HCT116 (cell line): ENCODE results near the gene PLCD1. TPM values are rescaled to one million over a fixed set of nuclear protein-coding genes. Genes with fewer than 3 reads are reported as not detected.

Experiments used
- ATAC-seq: fragments of 200-7000 bp; cut with Tn5 transposase; 2 replicates; pipeline ENCODE4 v1.9.1; 2020; ENCODE audit warnings: mild to moderate bottlenecking, moderate library complexity
- BruUV-seq: library from RNA; stranded (reverse); fragments of 400-500 nt; replicated peaks from 2 replicates; lab custom pipeline; 2021; lab: Mats Ljungman, UMichigan
- CTCF ChIA-PET: fragments of 300-600 bp; sonication (Branson Sonifier 250); formaldehyde crosslinking; loops from one replicate; lab custom pipeline; 2021; ENCODE audit warnings: antibody characterized with exemption; lab: Charles Lee
- POLR2A ChIA-PET: fragments of 300-600, 350-600 bp; sonication (Branson Sonifier 250); formaldehyde crosslinking; loops from one replicate; lab custom pipeline; 2021; ENCODE audit warnings: antibody characterized with exemption; lab: Charles Lee
- RAD21 ChIA-PET, 2 experiments: fragments of 300-600 bp; sonication (Branson Sonifier 250); formaldehyde crosslinking; loops; one replicate each; lab custom pipeline; 2023; ENCODE audit warnings: low total read pairs in 2 of 2; ENCODE audit not compliant: uncharacterized antibody in 2 of 2, unreplicated experiment in 2 of 2, low non-redundant PET in 1 of 2; lab: Charles Lee
- DNase-seq: peaks from one replicate; pipeline ENCODE4 v3.0.0-alpha.2; 2010; ENCODE audit warnings: low read depth, low spot score
- H2AFZ ChIP-seq: fragments of 200-600 bp; shearing (Covaris generic), sonication (generic); 2 replicates; pipeline ENCODE4 v1.6.1; 2017; ENCODE audit warnings: low read depth, mixed run types, mixed read lengths, antibody characterized with exemption, low read length; ENCODE audit not compliant: poor library complexity, severe bottlenecking
- H3K27ac ChIP-seq: 2 replicates; pipeline ENCODE4 v1.5.1; 2012; ENCODE audit warnings: low read depth, low read length
- H3K27me3 ChIP-seq: fragments of 200-600 bp; sonication (generic); 2 replicates; pipeline ENCODE4 v1.6.1; 2016; ENCODE audit warnings: mixed run types, low read length, mixed read lengths; ENCODE audit not compliant: insufficient read depth
- H3K36me3 ChIP-seq, 2 experiments: fragments of 200-500 bp in 1 of 2; fragments of 200-600 bp in 1 of 2; sonication (Bioruptor generic) in 1 of 2; sonication (generic) in 1 of 2; 2 replicates each; pipeline versions ENCODE4 v1.5.1 to v1.6.1; 2014 to 2016; ENCODE audit warnings: low read length in 2 of 2, inconsistent platforms in 1 of 2, mixed read lengths in 1 of 2, mixed run types in 1 of 2; ENCODE audit not compliant: insufficient read depth in 2 of 2, control insufficient read depth in 1 of 2
- H3K4me1 ChIP-seq, 2 experiments: fragments of 200-600 bp in 1 of 2; sonication (generic) in 1 of 2; 2 replicates each; pipeline versions ENCODE4 v1.5.1 to v1.6.1; 2012 to 2017; ENCODE audit warnings: low read length in 2 of 2, inconsistent platforms in 1 of 2, mild to moderate bottlenecking in 1 of 2, mixed read lengths in 1 of 2, mixed run types in 1 of 2, moderate library complexity in 1 of 2; ENCODE audit not compliant: insufficient read depth in 2 of 2, control insufficient read depth in 1 of 2
- H3K4me2 ChIP-seq: fragments of 200-600 bp; sonication (generic); 2 replicates; pipeline ENCODE4 v1.6.1; 2017; ENCODE audit warnings: mixed run types, low read length, mixed read lengths
- H3K4me3 ChIP-seq, 2 experiments: fragments of 200-600 bp in 1 of 2; sonication (generic) in 1 of 2; replicated peaks in 1 of 2; 2 replicates each; pipeline ENCODE4 v1.5.1; 2011 to 2016; ENCODE audit warnings: low read length in 2 of 2, control low read depth in 1 of 2, low read depth in 1 of 2, mild to moderate bottlenecking in 1 of 2, mixed read lengths in 1 of 2, mixed run types in 1 of 2
- H3K79me2 ChIP-seq: fragments of 200-600 bp; sonication (generic); 2 replicates; pipeline ENCODE4 v1.6.1; 2017; ENCODE audit warnings: mild to moderate bottlenecking, mixed run types, low read length, moderate library complexity, mixed read lengths; ENCODE audit not compliant: insufficient read depth
- H3K9ac ChIP-seq: fragments of 200-600 bp; sonication (generic); 2 replicates; pipeline ENCODE4 v1.6.1; 2016; ENCODE audit warnings: low read length, mixed read lengths
- H3K9me2 ChIP-seq: fragments of 200-600 bp; sonication (generic), shearing (Covaris generic); 2 replicates; pipeline ENCODE4 v1.6.1; 2017; ENCODE audit warnings: mixed run types, mild to moderate bottlenecking, moderate library complexity; ENCODE audit not compliant: insufficient read depth
- H3K9me3 ChIP-seq, 2 experiments: fragments of 200-500 bp in 1 of 2; fragments of 200-600 bp in 1 of 2; sonication (Bioruptor generic) in 1 of 2; sonication (generic) in 1 of 2; 2 replicates each; pipeline ENCODE4 v1.6.1; 2014 to 2017; ENCODE audit warnings: low read length in 2 of 2, mixed read lengths in 2 of 2, inconsistent platforms in 1 of 2, low read depth in 1 of 2, mild to moderate bottlenecking in 1 of 2, mixed run types in 1 of 2, moderate library complexity in 1 of 2; ENCODE audit not compliant: control insufficient read depth in 1 of 2, insufficient read depth in 1 of 2
- H4K20me1 ChIP-seq: fragments of 200-600 bp; sonication (generic), shearing (Covaris generic); 2 replicates; pipeline ENCODE4 v1.6.1; 2017; ENCODE audit warnings: mixed run types, mild to moderate bottlenecking, moderate library complexity; ENCODE audit not compliant: insufficient read depth
- CBX3 ChIP-seq: IDR thresholded peaks from 2 replicates; pipeline ENCODE4 v1.6.1; 2012; ENCODE audit warnings: low read depth
- CEBPB ChIP-seq: IDR thresholded peaks from 2 replicates; pipeline ENCODE4 v1.6.1; 2012; ENCODE audit warnings: low read depth
- ELF1 ChIP-seq: IDR thresholded peaks from 2 replicates; pipeline ENCODE4 v1.6.1; 2012; ENCODE audit warnings: low read depth, borderline replicate concordance
- EZH2 ChIP-seq: fragments of 200-600 bp; sonication (generic); IDR thresholded peaks from 2 replicates; pipeline ENCODE4 v1.6.1; 2017; ENCODE audit warnings: antibody characterized with exemption, mixed run types
- EZH2phosphoT487 ChIP-seq: fragments of 200-600 bp; IDR thresholded peaks from 2 replicates; pipeline ENCODE4 v1.6.1; 2018; ENCODE audit warnings: antibody characterized with exemption, borderline replicate concordance
- FOSL1 ChIP-seq: IDR thresholded peaks from 2 replicates; pipeline ENCODE4 v1.6.1; 2012; ENCODE audit warnings: low read depth
- JUND ChIP-seq: IDR thresholded peaks from 2 replicates; pipeline ENCODE4 v1.6.1; 2012
- POLR2A ChIP-seq: IDR thresholded peaks from 2 replicates; pipeline ENCODE4 v1.7.0; 2011; ENCODE audit warnings: borderline replicate concordance; ENCODE audit not compliant: insufficient read depth, insufficient read length; ENCODE audit errors: extremely low read depth
- POLR2AphosphoS5 ChIP-seq: IDR thresholded peaks from 2 replicates; pipeline ENCODE4 v1.6.1; 2011; ENCODE audit warnings: mild to moderate bottlenecking, low read depth, low read length, moderate library complexity
- SP1 ChIP-seq: IDR thresholded peaks from 2 replicates; pipeline ENCODE4 v1.6.1; 2012; ENCODE audit warnings: low read depth
- TCF7L2 ChIP-seq: IDR thresholded peaks from 2 replicates; pipeline ENCODE4 v1.7.0; 2011; ENCODE audit warnings: borderline replicate concordance, inconsistent platforms; ENCODE audit not compliant: insufficient read depth, insufficient read length; ENCODE audit errors: extremely low read depth
- ZFX ChIP-seq: fragments of 450-650 bp; IDR thresholded peaks from 2 replicates; pipeline ENCODE4 v1.6.1; 2017
- ZNF274 ChIP-seq: fragments of 200-500 bp; sonication (Bioruptor generic); IDR thresholded peaks from 2 replicates; pipeline ENCODE4 v1.6.1; 2014; ENCODE audit warnings: mild to moderate bottlenecking, low read depth, low read length, inconsistent platforms
- intact Hi-C: fragments of 100-400 bp; cut with micrococcal nuclease; formaldehyde crosslinking; loops from 2 replicates; pipeline ENCODE4 v1.10.0; 2022
- total RNA-seq: library from RNA; stranded (reverse); gene quantifications from one replicate; pipeline ENCODE4 v1.2.1, GENCODE V29; 2021; ENCODE audit not compliant: unreplicated experiment
- TF ChIP-seq, protein P1 (sequence below): IDR thresholded peaks from 2 replicates; pipeline ENCODE4 v1.6.1; 2012; ENCODE audit warnings: low read depth
- TF ChIP-seq, protein P2 (sequence below): IDR thresholded peaks from 2 replicates; pipeline ENCODE4 v1.6.1; 2012
- TF ChIP-seq, protein P3 (sequence below): IDR thresholded peaks from 2 replicates; pipeline ENCODE4 v1.6.1; 2012
- TF ChIP-seq, protein P4 (sequence below), 3 experiments: fragments of 200-600 bp in 1 of 3; sonication (generic) in 1 of 3; IDR thresholded peaks in 2 of 3; conservative IDR thresholded peaks in 1 of 3; 2 replicates each; pipeline ENCODE4 v1.5.1; 2012 to 2017; ENCODE audit warnings: low read depth in 2 of 3, low read length in 2 of 3, antibody characterized with exemption in 1 of 3, borderline replicate concordance in 1 of 3, control low read depth in 1 of 3, mild to moderate bottlenecking in 1 of 3, mixed read lengths in 1 of 3, mixed run types in 1 of 3, moderate library complexity in 1 of 3; ENCODE audit not compliant: insufficient read depth in 1 of 3

The PLCD1 gene
- total RNA-seq, 1 experiment from 2014 or later, result 15.9 TPM

DNA sequence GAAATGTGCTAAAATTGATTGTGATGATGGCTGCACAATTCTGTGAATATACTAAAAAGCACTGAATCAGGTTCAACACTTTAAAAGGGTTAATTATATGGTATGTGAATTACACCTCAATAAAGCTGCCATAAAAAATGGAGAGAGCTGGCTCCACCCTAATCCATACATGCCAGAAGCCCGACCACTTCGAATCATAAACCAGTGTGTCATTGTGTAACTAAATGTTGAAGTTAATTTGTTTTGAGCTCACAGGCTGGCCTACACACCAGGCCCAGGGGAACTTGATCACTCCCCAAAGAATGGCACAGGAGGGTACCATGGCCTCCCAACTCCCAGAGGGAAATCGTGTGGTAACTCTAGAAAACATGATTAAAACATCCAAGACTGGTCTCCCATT is 14.0 kb downstream of the PLCD1 start:
- no peak overlapping the region for H3K4me2 ChIP-seq
- ChIA-PET CTCF (no interaction called here), POLR2A (no interaction called here), RAD21 (no interaction called here)
- DNase-seq, result no peak
- no peaks in the 10 kb centered on the region for H3K79me2 ChIP-seq
- H3K4me1 ChIP-seq, result no peaks in the 10 kb centered on the region
- H3K4me3 ChIP-seq, result no peak overlapping the region
- BruUV-seq, result no TSS peak
- intact Hi-C loops, result no loop called here
- H3K9ac ChIP-seq, result no peak overlapping the region
- ATAC-seq, result no peak
- H3K27me3 ChIP-seq, result no peaks in the 10 kb centered on the region
- H3K9me2 ChIP-seq, result no peaks in the 10 kb centered on the region
- H3K36me3 ChIP-seq, result peaks cover 0 to 7% of the 10 kb centered on the region in 2 experiments; a peak in 2 of 4 replicates
- TF ChIP-seq SP1 (no peak), POLR2A (no peak), FOSL1 (no peak), EZH2 (no peak), ZNF274 (no peak), ELF1 (no peak), TCF7L2 (no peak), POLR2AphosphoS5 (no peak), CBX3 (no peak), JUND (no peak), CEBPB (no peak), ZFX (no peak), EZH2phosphoT487 (no peak)
- TF ChIP-seq, protein P1, sequence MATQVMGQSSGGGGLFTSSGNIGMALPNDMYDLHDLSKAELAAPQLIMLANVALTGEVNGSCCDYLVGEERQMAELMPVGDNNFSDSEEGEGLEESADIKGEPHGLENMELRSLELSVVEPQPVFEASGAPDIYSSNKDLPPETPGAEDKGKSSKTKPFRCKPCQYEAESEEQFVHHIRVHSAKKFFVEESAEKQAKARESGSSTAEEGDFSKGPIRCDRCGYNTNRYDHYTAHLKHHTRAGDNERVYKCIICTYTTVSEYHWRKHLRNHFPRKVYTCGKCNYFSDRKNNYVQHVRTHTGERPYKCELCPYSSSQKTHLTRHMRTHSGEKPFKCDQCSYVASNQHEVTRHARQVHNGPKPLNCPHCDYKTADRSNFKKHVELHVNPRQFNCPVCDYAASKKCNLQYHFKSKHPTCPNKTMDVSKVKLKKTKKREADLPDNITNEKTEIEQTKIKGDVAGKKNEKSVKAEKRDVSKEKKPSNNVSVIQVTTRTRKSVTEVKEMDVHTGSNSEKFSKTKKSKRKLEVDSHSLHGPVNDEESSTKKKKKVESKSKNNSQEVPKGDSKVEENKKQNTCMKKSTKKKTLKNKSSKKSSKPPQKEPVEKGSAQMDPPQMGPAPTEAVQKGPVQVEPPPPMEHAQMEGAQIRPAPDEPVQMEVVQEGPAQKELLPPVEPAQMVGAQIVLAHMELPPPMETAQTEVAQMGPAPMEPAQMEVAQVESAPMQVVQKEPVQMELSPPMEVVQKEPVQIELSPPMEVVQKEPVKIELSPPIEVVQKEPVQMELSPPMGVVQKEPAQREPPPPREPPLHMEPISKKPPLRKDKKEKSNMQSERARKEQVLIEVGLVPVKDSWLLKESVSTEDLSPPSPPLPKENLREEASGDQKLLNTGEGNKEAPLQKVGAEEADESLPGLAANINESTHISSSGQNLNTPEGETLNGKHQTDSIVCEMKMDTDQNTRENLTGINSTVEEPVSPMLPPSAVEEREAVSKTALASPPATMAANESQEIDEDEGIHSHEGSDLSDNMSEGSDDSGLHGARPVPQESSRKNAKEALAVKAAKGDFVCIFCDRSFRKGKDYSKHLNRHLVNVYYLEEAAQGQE, result no peak
- TF ChIP-seq, protein P2, sequence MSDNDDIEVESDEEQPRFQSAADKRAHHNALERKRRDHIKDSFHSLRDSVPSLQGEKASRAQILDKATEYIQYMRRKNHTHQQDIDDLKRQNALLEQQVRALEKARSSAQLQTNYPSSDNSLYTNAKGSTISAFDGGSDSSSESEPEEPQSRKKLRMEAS, result no peak
- TF ChIP-seq, protein P3, sequence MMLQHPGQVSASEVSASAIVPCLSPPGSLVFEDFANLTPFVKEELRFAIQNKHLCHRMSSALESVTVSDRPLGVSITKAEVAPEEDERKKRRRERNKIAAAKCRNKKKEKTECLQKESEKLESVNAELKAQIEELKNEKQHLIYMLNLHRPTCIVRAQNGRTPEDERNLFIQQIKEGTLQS, result no peak
- TF ChIP-seq, protein P4, sequence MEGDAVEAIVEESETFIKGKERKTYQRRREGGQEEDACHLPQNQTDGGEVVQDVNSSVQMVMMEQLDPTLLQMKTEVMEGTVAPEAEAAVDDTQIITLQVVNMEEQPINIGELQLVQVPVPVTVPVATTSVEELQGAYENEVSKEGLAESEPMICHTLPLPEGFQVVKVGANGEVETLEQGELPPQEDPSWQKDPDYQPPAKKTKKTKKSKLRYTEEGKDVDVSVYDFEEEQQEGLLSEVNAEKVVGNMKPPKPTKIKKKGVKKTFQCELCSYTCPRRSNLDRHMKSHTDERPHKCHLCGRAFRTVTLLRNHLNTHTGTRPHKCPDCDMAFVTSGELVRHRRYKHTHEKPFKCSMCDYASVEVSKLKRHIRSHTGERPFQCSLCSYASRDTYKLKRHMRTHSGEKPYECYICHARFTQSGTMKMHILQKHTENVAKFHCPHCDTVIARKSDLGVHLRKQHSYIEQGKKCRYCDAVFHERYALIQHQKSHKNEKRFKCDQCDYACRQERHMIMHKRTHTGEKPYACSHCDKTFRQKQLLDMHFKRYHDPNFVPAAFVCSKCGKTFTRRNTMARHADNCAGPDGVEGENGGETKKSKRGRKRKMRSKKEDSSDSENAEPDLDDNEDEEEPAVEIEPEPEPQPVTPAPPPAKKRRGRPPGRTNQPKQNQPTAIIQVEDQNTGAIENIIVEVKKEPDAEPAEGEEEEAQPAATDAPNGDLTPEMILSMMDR (IDR thresholded peaks at IDR 0.05 in 2 of 3, conservative IDR thresholded peaks at IDR 0.05 in 1 of 3; ENCODE audit: borderline replicate concordance in 1 of 3, insufficient read depth in 1 of 3, low read depth in 2 of 3, low read length in 2 of 3), result no peak
- H3K9me3 ChIP-seq, result no peaks in the 10 kb centered on the region; a peak in 1 of 4 replicates
- no peaks in the 10 kb centered on the region for H4K20me1 ChIP-seq
- H2AFZ ChIP-seq, result no peak overlapping the region
- H3K27ac ChIP-seq, result no peak overlapping the region
